Measurements from ENCODE around the gene PSPN. TPM values are rescaled to one million over a fixed set of nuclear protein-coding genes. Genes with fewer than 3 reads are reported as not detected.

PSPN gene
- total and polyA plus RNA-seq, 2 of the 13 experiments (the other 11 are each of a cell fraction or from before 2014, with no cell fraction given): 0.69 to 1.1 TPM

DNA sequence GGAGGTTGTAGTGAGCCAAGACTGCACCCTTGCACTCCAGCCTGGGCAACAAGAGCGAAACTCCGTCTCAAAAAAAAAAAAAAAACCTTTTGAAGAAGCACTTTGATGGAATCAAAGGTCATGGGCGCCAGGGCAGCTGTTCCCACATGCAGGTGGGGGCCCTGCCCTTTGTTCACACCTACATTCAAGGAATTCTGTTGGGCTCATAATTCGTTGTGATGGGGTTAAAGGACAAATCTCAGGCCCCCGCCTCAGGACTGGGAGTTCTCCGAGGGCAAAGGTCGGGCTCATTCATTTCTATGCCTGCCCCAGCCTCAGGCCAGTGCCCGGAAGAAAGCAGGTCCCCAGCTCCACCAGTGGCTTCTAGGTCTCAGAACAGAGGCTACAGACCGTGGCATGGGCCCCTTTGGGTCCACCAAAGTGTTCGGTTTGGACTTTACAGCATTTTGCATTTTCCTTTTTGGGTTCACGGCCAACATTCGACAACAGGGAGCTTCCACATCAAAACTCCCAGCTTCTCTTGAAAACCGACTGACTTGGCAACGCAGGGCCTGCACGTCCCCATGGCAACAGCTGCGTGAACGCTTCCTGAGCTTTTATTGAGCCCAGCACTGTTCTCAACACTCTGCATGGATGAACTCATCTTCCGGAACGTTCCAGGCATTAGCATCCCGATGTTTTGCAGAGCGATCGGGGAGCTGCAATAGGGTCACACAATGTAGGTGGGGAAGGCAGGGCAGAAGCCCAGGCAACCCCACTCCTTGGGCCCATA is 27.3 kb upstream of the PSPN start (continued):
- 0 out of 2 replicates have a peak, but pooled peaks have one; percentile 20 for TF ChIP-seq ZSCAN21 (CRISPR knock-in tag; IDR thresholded peaks at IDR 0.05; ENCODE audit: borderline replicate concordance)
- no peak for TF ChIP-seq ZNF720 (CRISPR knock-in tag; IDR thresholded peaks at IDR 0.05)
- TF ChIP-seq SOX6 (IDR thresholded peaks at IDR 0.05): no peak
- peak; percentile 75 for TF ChIP-seq SOX6 (CRISPR knock-in tag; IDR thresholded peaks at IDR 0.05)
- TF ChIP-seq ZFX (CRISPR knock-in tag; IDR thresholded peaks at IDR 0.05; ENCODE audit: low read depth): peak; percentile 52
- peak; percentile 41 for TF ChIP-seq THAP11 (CRISPR knock-in tag; IDR thresholded peaks at IDR 0.05)
- no peak for TF ChIP-seq CBFB (CRISPR knock-in tag; IDR thresholded peaks at IDR 0.05)
- TF ChIP-seq TOPORS (CRISPR knock-in tag; IDR thresholded peaks at IDR 0.05): no peak
- peak; percentile 62 for TF ChIP-seq HDAC2 (CRISPR knock-in tag; IDR thresholded peaks at IDR 0.05)
- 0 out of 2 replicates have a peak, but pooled peaks have one; percentile 43 for TF ChIP-seq NFE2L1 (CRISPR knock-in tag; IDR thresholded peaks at IDR 0.05; ENCODE audit: borderline replicate concordance)
- TF ChIP-seq ZNF629 (CRISPR knock-in tag; conservative IDR thresholded peaks at IDR 0.05): 0 out of 2 replicates have a peak, but pooled peaks have one; percentile 9
- TF ChIP-seq GFI1 (CRISPR knock-in tag; IDR thresholded peaks at IDR 0.05; ENCODE audit: borderline replicate concordance): peak; percentile 94
- TF ChIP-seq FOXC1 (CRISPR knock-in tag; IDR thresholded peaks at IDR 0.05; ENCODE audit: borderline replicate concordance): no peak
- TF ChIP-seq TBX2 (CRISPR knock-in tag; IDR thresholded peaks at IDR 0.05; ENCODE audit: borderline replicate concordance): peak; percentile 97
- TF ChIP-seq BCL6 (CRISPR knock-in tag; IDR thresholded peaks at IDR 0.05): peak; percentile 72
- TF ChIP-seq ZNF709 (CRISPR knock-in tag; IDR thresholded peaks at IDR 0.05): 0 out of 2 replicates have a peak, but pooled peaks have one; percentile 42
- peak; percentile 98 for TF ChIP-seq MYNN (CRISPR knock-in tag; IDR thresholded peaks at IDR 0.05; ENCODE audit: low read depth)
- TF ChIP-seq RFX1 (IDR thresholded peaks at IDR 0.05): peak; percentile 81
- TF ChIP-seq BORCS8-MEF2B (CRISPR knock-in tag; IDR thresholded peaks at IDR 0.05): 0 out of 2 replicates have a peak, but pooled peaks have one; percentile 13
- TF ChIP-seq RAD51 (IDR thresholded peaks at IDR 0.05; ENCODE audit: borderline replicate concordance): no peak
- TF ChIP-seq ZFP1 (CRISPR knock-in tag; IDR thresholded peaks at IDR 0.05): no peak
- peak; percentile 51; the same call in 1 of the 2 replicates for TF ChIP-seq ZFP36L1 (CRISPR knock-in tag; IDR thresholded peaks at IDR 0.05)
- 0 out of 2 replicates have a peak, but pooled peaks have one; percentile 20 for TF ChIP-seq ZNF747 (CRISPR knock-in tag; IDR thresholded peaks at IDR 0.05; ENCODE audit: borderline replicate concordance)
- TF ChIP-seq EP300 (IDR thresholded peaks at IDR 0.05; ENCODE audit: low read depth in 2 of 2, low read length in 2 of 2): peak in 1 of 2 experiments; percentile 51; a peak in 1 of 4 replicates
- TF ChIP-seq EP300 (CRISPR knock-in tag; IDR thresholded peaks at IDR 0.05; ENCODE audit: borderline replicate concordance): no peak
- TF ChIP-seq RFXAP (CRISPR knock-in tag; IDR thresholded peaks at IDR 0.05; ENCODE audit: borderline replicate concordance): peak; percentile 95
- TF ChIP-seq, protein P1, sequence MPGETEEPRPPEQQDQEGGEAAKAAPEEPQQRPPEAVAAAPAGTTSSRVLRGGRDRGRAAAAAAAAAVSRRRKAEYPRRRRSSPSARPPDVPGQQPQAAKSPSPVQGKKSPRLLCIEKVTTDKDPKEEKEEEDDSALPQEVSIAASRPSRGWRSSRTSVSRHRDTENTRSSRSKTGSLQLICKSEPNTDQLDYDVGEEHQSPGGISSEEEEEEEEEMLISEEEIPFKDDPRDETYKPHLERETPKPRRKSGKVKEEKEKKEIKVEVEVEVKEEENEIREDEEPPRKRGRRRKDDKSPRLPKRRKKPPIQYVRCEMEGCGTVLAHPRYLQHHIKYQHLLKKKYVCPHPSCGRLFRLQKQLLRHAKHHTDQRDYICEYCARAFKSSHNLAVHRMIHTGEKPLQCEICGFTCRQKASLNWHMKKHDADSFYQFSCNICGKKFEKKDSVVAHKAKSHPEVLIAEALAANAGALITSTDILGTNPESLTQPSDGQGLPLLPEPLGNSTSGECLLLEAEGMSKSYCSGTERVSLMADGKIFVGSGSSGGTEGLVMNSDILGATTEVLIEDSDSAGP (CRISPR knock-in tag; IDR thresholded peaks at IDR 0.05; ENCODE audit: borderline replicate concordance): peak; percentile 51; the same call in 1 of the 2 replicates
- TF ChIP-seq NR2F1 (CRISPR knock-in tag; IDR thresholded peaks at IDR 0.05): peak; percentile 82 to 83
- TF ChIP-seq, protein P2, sequence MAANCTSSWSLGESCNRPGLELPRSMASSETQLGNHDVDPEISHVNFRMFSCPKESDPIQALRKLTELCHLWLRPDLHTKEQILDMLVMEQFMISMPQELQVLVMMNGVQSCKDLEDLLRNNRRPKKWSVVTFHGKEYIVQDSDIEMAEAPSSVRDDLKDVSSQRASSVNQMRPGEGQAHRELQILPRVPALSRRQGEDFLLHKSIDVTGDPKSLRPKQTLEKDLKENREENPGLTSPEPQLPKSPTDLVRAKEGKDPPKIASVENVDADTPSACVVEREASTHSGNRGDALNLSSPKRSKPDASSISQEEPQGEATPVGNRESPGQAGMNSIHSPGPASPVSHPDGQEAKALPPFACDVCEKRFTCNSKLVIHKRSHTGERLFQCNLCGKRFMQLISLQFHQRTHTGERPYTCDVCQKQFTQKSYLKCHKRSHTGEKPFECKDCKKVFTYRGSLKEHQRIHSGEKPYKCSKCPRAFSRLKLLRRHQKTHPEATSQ (CRISPR knock-in tag; IDR thresholded peaks at IDR 0.05; ENCODE audit: borderline replicate concordance): 0 out of 2 replicates have a peak, but pooled peaks have one; percentile 19
- TF ChIP-seq RFXANK (CRISPR knock-in tag; IDR thresholded peaks at IDR 0.05): peak; percentile 96

Measured in HepG2 (cell line).